Natural killer cell (primary cell): ENCODE measurements around the gene POU4F1. TPM values are rescaled to one million over a fixed set of nuclear protein-coding genes. Genes with fewer than 3 reads are reported as not detected.

Experiments used
- ATAC-seq, 3 donors: fragments of 150-1000 bp in 2 of 3; fragments of 200-7000 bp in 1 of 3; cut with Tn5 transposase; 1 replicate in 1 of 3; 2 replicates in 2 of 3; pipeline ENCODE4 v1.10.0; 2021; ENCODE audit warnings: mild to moderate bottlenecking in 2 of 3, moderate library complexity in 2 of 3
- DNase-seq, 2 donors: peaks; one replicate each; pipeline versions ENCODE4 v3.0.0 to v3.0.0-alpha.2; 2013 to 2021; ENCODE audit warnings: mixed read lengths in 1 of 2
- H3K27ac ChIP-seq: one replicate; pipeline ENCODE4 v1.5.1; 2013; ENCODE audit warnings: mild to moderate bottlenecking, low read length
- H3K27me3 ChIP-seq: one replicate; pipeline ENCODE4 v1.6.1; 2013; ENCODE audit warnings: low read length; ENCODE audit not compliant: control insufficient read depth, insufficient read depth
- H3K36me3 ChIP-seq: one replicate; pipeline ENCODE4 v1.6.1; 2013; ENCODE audit warnings: low read length; ENCODE audit not compliant: control insufficient read depth, insufficient read depth
- H3K4me1 ChIP-seq: one replicate; pipeline ENCODE4 v1.6.1; 2013; ENCODE audit warnings: low read length; ENCODE audit not compliant: control insufficient read depth, insufficient read depth
- H3K4me3 ChIP-seq: one replicate; pipeline ENCODE4 v1.5.1; 2013; ENCODE audit warnings: low read length
- H3K9me3 ChIP-seq: one replicate; pipeline ENCODE4 v1.6.1; 2013; ENCODE audit warnings: low read length; ENCODE audit not compliant: control insufficient read depth, insufficient read depth
- H3K27ac Mint-ChIP-seq, 2 donors: one replicate each; pipeline ENCODE4 v1.8.0; 2022; ENCODE audit warnings: mild to moderate bottlenecking in 2 of 2, mixed read lengths in 2 of 2, moderate library complexity in 1 of 2
- H3K27me3 Mint-ChIP-seq, 2 donors: one replicate each; pipeline ENCODE4 v1.8.0; 2022; ENCODE audit warnings: low read depth in 2 of 2, mixed read lengths in 2 of 2
- H3K36me3 Mint-ChIP-seq: one replicate; pipeline ENCODE4 v1.8.0; 2022; ENCODE audit warnings: mixed read lengths
- H3K4me1 Mint-ChIP-seq, 2 donors: one replicate each; pipeline ENCODE4 v1.8.0; 2022; ENCODE audit warnings: mixed read lengths in 2 of 2
- H3K4me3 Mint-ChIP-seq: one replicate; pipeline ENCODE4 v1.8.0; 2022; ENCODE audit warnings: mild to moderate bottlenecking, moderate library complexity, mixed read lengths
- H3K9me3 Mint-ChIP-seq, 2 donors: one replicate each; pipeline ENCODE4 v1.8.0; 2022; ENCODE audit warnings: mixed read lengths in 2 of 2
- CTCF ChIP-seq: fragments of 200-600 bp; IDR thresholded peaks from one replicate; pipeline ENCODE4 v1.8.0; 2022; ENCODE audit warnings: antibody characterized with exemption
- WGBS: methylation state at CpG from one replicate; pipeline ENCODE4 v1.1.7; 2013; ENCODE audit warnings: missing lambda C conversion rate; ENCODE audit not compliant: insufficient coverage; 5-methylcytosine and 5-hydroxymethylcytosine counted together
- intact Hi-C: fragments of 100-400 bp; cut with micrococcal nuclease; formaldehyde crosslinking; loops from one replicate; pipeline ENCODE4 v1.14.2; 2022
- total RNA-seq, 4 donors: library from RNA; stranded (reverse); fragments of 120-200 nt in 1 of 4; gene quantifications; one replicate each; pipeline versions ENCODE4 v1.2.3 to v1.2.4, GENCODE V29; 2013 to 2022

POU4F1 gene
- total RNA-seq, 3 donors from 2014 or later (not counting 1 experiment from before 2014, with no cell fraction given), result 0.10 TPM; not detected in 2

GRCh38 chr13:78596736-78597601 is 6.4 kb downstream of the POU4F1 start:
- no peaks in the 10 kb centered on the region for H3K9me3 Mint-ChIP-seq
- peak in 1 of 2 donors; percentile 19 for DNase-seq

GRCh38 chr13:78596399-78596735 is 7.0 kb downstream of the POU4F1 start:
- Mint-ChIP-seq H3K36me3 (peaks cover 17% of the 10 kb centered on the region), H3K4me3 (no peak overlapping the region), H3K27ac (no peak overlapping the region), H3K9me3 (no peaks in the 10 kb centered on the region), H3K4me1 (peaks cover 11 to 20% of the 10 kb centered on the region in 2 donors), H3K27me3 (peaks cover 64 to 84% of the 10 kb centered on the region in 2 donors)
- no peaks in the 10 kb centered on the region for H3K36me3 ChIP-seq
- TF ChIP-seq CTCF, result no peak
- peaks cover 96% of the 10 kb centered on the region for H3K27me3 ChIP-seq
- no peak for ATAC-seq
- peaks cover 3% of the 10 kb centered on the region for H3K9me3 ChIP-seq
- H3K4me3 ChIP-seq, result no peak overlapping the region
- intact Hi-C loops, result no loop called here
- 4% methylated on average over 22 of the region's 22 CpGs for WGBS
- peaks cover 15% of the 10 kb centered on the region for H3K4me1 ChIP-seq
- peak in 1 of 2 donors; percentile 18 for DNase-seq
- H3K27ac ChIP-seq, result no peak overlapping the region

More at GRCh38 chr13:78596736-78597601, 6.4 kb downstream of the POU4F1 start:
- peaks cover 11 to 22% of the 10 kb centered on the region in 2 donors for H3K4me1 Mint-ChIP-seq
- H3K4me3 Mint-ChIP-seq, result no peak overlapping the region
- Histone ChIP-seq H3K36me3 (no peaks in the 10 kb centered on the region), H3K9me3 (peaks cover 3% of the 10 kb centered on the region), H3K27ac (no peak overlapping the region), H3K27me3 (peaks cover 95% of the 10 kb centered on the region), H3K4me3 (no peak overlapping the region), H3K4me1 (peaks cover 18% of the 10 kb centered on the region)
- no peak for ATAC-seq
- no peak for TF ChIP-seq CTCF
- H3K36me3 Mint-ChIP-seq, result peaks cover 17% of the 10 kb centered on the region
- H3K27ac Mint-ChIP-seq, result no peak overlapping the region
- WGBS, result 10% methylated on average over 50 of the region's 50 CpGs
- intact Hi-C loops, result no loop called here
- peaks cover 65 to 81% of the 10 kb centered on the region in 2 donors for H3K27me3 Mint-ChIP-seq

GRCh38 chr13:78595495-78596398 is 7.6 kb downstream of the POU4F1 start:
- Mint-ChIP-seq H3K4me3 (no peak overlapping the region), H3K9me3 (no peaks in the 10 kb centered on the region), H3K27me3 (peaks cover 58 to 83% of the 10 kb centered on the region in 2 donors), H3K4me1 (peaks cover 10 to 14% of the 10 kb centered on the region in 2 donors), H3K27ac (no peak overlapping the region), H3K36me3 (peaks cover 17% of the 10 kb centered on the region)
- ATAC-seq, result no peak
- H3K36me3 ChIP-seq, result no peaks in the 10 kb centered on the region
- H3K27ac ChIP-seq, result no peak overlapping the region
- H3K4me1 ChIP-seq, result peaks cover 11% of the 10 kb centered on the region
- DNase-seq, result peak in 1 of 2 donors; percentile 13
- intact Hi-C loops, result no loop called here
- H3K27me3 ChIP-seq, result peaks cover 90% of the 10 kb centered on the region
- H3K9me3 ChIP-seq, result peaks cover 3% of the 10 kb centered on the region
- WGBS, result 6% methylated on average over 65 of the region's 65 CpGs
- no peak overlapping the region for H3K4me3 ChIP-seq
- TF ChIP-seq CTCF, result no peak
